Endothelial cell of umbilical vein (primary cell): ENCODE results near the gene TMEM130.

Experiments used
- EZH2 ChIP-seq: IDR thresholded peaks from 2 replicates; pipeline ENCODE4 v1.6.1; 2012; ENCODE audit warnings: borderline replicate concordance, low read depth, mild to moderate bottlenecking, moderate library complexity, low read length, inconsistent platforms; ENCODE audit not compliant: severe bottlenecking
- FOS ChIP-seq: IDR thresholded peaks from 2 replicates; pipeline ENCODE4 v1.6.1; 2011; ENCODE audit warnings: mild to moderate bottlenecking, low read length, moderate library complexity, borderline replicate concordance; ENCODE audit not compliant: insufficient read depth
- GATA2 ChIP-seq: IDR thresholded peaks from 2 replicates; pipeline ENCODE4 v1.7.0; 2011; ENCODE audit warnings: low read depth, mild to moderate bottlenecking, moderate library complexity, mixed read lengths, low read length; ENCODE audit not compliant: insufficient read length, insufficient read depth
- JUN ChIP-seq: IDR thresholded peaks from 2 replicates; pipeline ENCODE4 v1.6.1; 2011; ENCODE audit warnings: borderline replicate concordance, low read depth; ENCODE audit not compliant: insufficient read length, insufficient read depth
- MYC ChIP-seq: IDR thresholded peaks from one replicate; pipeline ENCODE4 v1.6.1; 2011; ENCODE audit warnings: mild to moderate bottlenecking, low read depth, low read length
- POLR2A ChIP-seq: IDR thresholded peaks from 2 replicates; pipeline ENCODE4 v1.6.1; 2012; ENCODE audit warnings: low read depth, mild to moderate bottlenecking, control low read depth, low read length
- POLR2AphosphoS5 ChIP-seq: IDR thresholded peaks from 2 replicates; pipeline ENCODE4 v1.6.1; 2012; ENCODE audit warnings: low read depth, mild to moderate bottlenecking, control low read depth, low read length, moderate library complexity; ENCODE audit not compliant: insufficient read depth
- TF ChIP-seq, protein P1 (sequence below), 2 donors: IDR thresholded peaks; 1 replicate in 1 of 2; 2 replicates in 1 of 2; pipeline ENCODE4 v1.5.1; 2011; ENCODE audit warnings: low read length in 2 of 2, mild to moderate bottlenecking in 2 of 2, moderate library complexity in 2 of 2, control low read depth in 1 of 2, inconsistent platforms in 1 of 2, low read depth in 1 of 2; ENCODE audit not compliant: insufficient read depth in 1 of 2; ENCODE audit errors: extremely low read depth in 1 of 2
- TF ChIP-seq, protein P2 (sequence below): IDR thresholded peaks from 2 replicates; pipeline ENCODE4 v1.6.1; 2011; ENCODE audit not compliant: insufficient read depth, insufficient read length

DNA sequence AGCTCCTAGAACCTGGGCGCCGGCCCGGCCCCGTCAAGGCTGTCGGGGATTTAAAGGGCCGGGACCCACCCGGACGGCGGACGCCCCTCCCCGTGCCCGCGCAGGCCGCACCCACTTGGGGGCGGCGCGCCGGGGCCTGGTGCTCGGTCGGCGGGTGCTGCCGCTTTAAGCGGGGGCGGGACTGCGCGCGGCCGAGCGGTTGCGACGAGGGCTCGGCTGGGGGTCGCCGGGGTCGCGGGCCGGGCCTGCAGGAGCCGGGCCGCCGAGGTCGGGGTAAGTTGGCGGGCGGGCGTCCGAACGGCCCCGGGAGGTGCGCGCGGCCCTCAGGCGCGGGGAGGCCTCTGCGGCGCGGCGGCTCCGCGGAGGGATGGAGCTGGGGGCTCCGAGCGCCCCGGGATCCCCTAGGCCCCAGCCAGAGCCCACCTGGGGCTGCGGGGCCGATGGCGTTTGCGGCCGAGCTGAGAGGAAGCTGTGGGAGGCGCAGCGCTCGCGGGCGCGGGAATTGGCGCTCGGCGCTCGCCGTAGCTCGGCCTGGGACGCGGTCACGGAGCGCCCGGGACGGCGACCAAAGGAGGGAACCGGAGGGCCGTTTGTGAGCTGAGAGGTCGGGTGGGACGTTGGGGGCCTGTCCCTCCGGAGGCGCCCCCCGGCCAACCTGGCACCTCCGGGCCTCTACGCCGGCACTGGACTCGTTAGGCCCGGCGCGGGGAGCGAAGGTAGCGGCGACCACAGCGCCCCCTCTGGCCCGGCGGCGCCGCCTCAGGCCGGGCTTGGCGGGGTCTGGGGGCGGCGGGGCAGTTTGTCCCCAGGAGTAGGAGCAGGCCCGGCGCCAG is 8.8 kb upstream of the TMEM130 start, which contains the start of gene TRRAP:
- TF ChIP-seq JUN = no peak
- TF ChIP-seq, protein P1, sequence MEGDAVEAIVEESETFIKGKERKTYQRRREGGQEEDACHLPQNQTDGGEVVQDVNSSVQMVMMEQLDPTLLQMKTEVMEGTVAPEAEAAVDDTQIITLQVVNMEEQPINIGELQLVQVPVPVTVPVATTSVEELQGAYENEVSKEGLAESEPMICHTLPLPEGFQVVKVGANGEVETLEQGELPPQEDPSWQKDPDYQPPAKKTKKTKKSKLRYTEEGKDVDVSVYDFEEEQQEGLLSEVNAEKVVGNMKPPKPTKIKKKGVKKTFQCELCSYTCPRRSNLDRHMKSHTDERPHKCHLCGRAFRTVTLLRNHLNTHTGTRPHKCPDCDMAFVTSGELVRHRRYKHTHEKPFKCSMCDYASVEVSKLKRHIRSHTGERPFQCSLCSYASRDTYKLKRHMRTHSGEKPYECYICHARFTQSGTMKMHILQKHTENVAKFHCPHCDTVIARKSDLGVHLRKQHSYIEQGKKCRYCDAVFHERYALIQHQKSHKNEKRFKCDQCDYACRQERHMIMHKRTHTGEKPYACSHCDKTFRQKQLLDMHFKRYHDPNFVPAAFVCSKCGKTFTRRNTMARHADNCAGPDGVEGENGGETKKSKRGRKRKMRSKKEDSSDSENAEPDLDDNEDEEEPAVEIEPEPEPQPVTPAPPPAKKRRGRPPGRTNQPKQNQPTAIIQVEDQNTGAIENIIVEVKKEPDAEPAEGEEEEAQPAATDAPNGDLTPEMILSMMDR (IDR thresholded peaks at IDR 0.05; ENCODE audit: extremely low read depth in 1 of 2, insufficient read depth in 1 of 2, low read depth in 1 of 2, low read length in 2 of 2) = peak; percentile 76 to 91
- peak; percentile 56 for TF ChIP-seq POLR2AphosphoS5
- no peak for TF ChIP-seq EZH2
- peak; percentile 26 for TF ChIP-seq POLR2A
- TF ChIP-seq, protein P2, sequence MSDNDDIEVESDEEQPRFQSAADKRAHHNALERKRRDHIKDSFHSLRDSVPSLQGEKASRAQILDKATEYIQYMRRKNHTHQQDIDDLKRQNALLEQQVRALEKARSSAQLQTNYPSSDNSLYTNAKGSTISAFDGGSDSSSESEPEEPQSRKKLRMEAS = no peak
- no peak for TF ChIP-seq FOS
- no peak for TF ChIP-seq GATA2
- no peak for TF ChIP-seq MYC
